ENCODE results near the gene CUX1. TPM values are rescaled to one million over a fixed set of nuclear protein-coding genes. Genes with fewer than 3 reads are reported as not detected.
"Not testable (repeated sequence)": the region's sequence is repeated elsewhere in the genome, so short reads cannot be mapped to it uniquely, and the experiment has no call there.

The CUX1 gene
- total RNA-seq, 4 donors from 2014 or later = 93.8 to 156 (median 112) TPM

DNA sequence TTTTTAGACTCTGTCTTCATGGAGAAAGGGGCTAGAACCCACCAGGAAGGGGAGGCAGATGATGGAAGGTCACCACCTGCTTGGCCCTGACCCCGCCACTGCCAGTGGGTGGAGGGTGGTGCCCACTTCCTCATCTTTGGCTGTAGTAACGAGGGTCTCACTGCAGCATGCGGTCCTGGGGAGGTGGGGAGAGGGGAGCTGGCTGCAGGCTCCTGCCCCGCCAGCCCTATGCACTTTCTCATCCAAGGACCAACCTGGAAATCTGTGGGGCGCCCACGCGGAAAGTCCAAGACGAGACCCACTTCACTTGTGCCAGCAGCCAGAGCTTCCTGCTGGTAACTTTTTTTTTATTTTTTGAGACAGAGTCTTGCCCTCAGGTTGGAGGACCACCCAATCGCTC is 101.0 kb downstream of the CUX1 start:
- Histone ChIP-seq H3K4me3 (replicated peaks in 1 of 3) (no peak overlapping the region), H3K27me3 (no peaks in the 10 kb centered on the region), H3K36me3 (peaks cover 0 to 4% of the 10 kb centered on the region in 2 donors), H3K4me1 (peaks cover 7 to 13% of the 10 kb centered on the region in 2 donors), H3K27ac (no peak overlapping the region), H3K9me3 (no peaks in the 10 kb centered on the region)
- 77 to 89% methylated on average over 8 to 9 of the region's 9 CpGs for whole genome bisulfite sequencing, 2 donors
- TF ChIP-seq, protein P1, sequence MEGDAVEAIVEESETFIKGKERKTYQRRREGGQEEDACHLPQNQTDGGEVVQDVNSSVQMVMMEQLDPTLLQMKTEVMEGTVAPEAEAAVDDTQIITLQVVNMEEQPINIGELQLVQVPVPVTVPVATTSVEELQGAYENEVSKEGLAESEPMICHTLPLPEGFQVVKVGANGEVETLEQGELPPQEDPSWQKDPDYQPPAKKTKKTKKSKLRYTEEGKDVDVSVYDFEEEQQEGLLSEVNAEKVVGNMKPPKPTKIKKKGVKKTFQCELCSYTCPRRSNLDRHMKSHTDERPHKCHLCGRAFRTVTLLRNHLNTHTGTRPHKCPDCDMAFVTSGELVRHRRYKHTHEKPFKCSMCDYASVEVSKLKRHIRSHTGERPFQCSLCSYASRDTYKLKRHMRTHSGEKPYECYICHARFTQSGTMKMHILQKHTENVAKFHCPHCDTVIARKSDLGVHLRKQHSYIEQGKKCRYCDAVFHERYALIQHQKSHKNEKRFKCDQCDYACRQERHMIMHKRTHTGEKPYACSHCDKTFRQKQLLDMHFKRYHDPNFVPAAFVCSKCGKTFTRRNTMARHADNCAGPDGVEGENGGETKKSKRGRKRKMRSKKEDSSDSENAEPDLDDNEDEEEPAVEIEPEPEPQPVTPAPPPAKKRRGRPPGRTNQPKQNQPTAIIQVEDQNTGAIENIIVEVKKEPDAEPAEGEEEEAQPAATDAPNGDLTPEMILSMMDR (IDR thresholded peaks at IDR 0.05) = no peak
- TF ChIP-seq POLR2A (IDR thresholded peaks at IDR 0.05) = no peak
- DNase-seq = peak in 1 of 2 donors; percentile 38
- intact Hi-C loops (cut with DNase I) = no loop called here

DNA sequence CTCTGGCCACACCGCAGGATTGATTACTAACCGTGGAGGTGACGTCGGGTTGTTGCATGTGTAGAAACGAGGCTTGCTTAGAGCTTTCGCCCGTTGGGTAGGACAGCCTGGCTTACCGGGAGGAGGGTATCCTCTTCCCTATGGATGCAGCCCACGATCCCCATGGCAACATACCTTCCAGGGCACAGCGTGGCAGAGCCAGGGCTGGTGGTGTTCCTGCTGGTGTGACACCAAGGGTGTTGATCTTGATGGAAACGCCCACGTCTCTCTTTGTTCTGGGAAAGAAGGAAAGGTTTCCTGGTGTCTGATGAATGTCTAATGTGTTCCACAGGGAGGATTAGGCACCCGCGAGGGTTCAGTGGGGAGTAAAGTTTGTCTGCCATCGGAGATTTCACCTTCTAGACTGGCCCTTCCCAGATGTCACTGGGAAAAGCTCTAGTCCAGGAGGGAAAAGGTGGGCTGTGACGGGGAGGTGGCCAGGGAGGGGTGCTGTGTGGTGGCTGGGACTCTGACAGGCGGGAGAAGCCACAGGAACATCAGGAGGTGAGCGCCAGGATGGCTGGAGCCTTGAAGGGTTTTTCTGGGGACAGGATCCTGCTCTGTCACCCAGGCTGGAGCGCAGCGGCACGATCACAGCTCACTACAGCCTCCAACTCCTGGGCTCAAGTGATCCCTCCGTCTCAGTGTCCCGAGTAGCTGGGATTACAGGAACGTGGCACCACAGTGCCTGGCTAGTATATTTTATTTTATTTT is 102.1 kb downstream of the CUX1 start:
- peaks cover 0 to 4% of the 10 kb centered on the region in 2 donors for H3K36me3 ChIP-seq
- DNase-seq = no peak
- TF ChIP-seq, protein P1 (IDR thresholded peaks at IDR 0.05) = no peak
- TF ChIP-seq POLR2A (IDR thresholded peaks at IDR 0.05) = no peak
- no peak overlapping the region for H3K4me3 ChIP-seq (replicated peaks in 1 of 3)
- H3K4me1 ChIP-seq = peaks cover 0 to 3% of the 10 kb centered on the region in 2 donors
- no peak overlapping the region for H3K27ac ChIP-seq
- no peaks in the 10 kb centered on the region for H3K27me3 ChIP-seq
- WGBS, 2 donors = 94 to 96% methylated on average over 24 of the region's 24 CpGs
- intact Hi-C loops (cut with DNase I) = no loop called here
- H3K9me3 ChIP-seq = no peaks in the 10 kb centered on the region

DNA sequence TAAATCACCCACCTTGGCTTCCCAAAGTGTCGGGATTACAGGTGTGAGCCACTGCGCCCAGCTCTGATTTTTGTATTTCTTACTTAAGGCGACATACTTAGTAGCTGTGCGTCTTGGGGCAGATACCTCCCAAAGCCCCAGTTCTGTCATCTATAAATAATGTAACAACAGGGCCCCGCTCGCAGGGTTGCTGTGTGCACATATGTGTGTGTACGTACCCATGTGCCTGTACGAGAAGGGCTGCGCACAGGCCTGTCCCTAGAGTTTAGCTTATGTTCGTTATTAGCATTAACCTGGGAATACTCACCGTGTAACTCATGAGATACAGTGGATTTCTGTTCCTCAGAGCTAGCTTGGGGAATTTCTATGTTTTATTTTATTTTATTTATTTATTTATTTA is 103.6 kb downstream of the CUX1 start:
- WGBS, 2 donors = 98 to 99% methylated on average over 11 of the region's 11 CpGs
- no peaks in the 10 kb centered on the region for H3K27me3 ChIP-seq
- intact Hi-C loops (cut with DNase I) = no loop called here
- DNase-seq = no peak
- TF ChIP-seq POLR2A (IDR thresholded peaks at IDR 0.05) = no peak
- TF ChIP-seq, protein P1 (IDR thresholded peaks at IDR 0.05) = no peak
- peaks cover 0 to 4% of the 10 kb centered on the region in 2 donors for H3K36me3 ChIP-seq
- H3K4me3 ChIP-seq (replicated peaks in 1 of 3) = no peak overlapping the region
- no peaks in the 10 kb centered on the region for H3K9me3 ChIP-seq
- H3K4me1 ChIP-seq = no peaks in the 10 kb centered on the region
- no peak overlapping the region for H3K27ac ChIP-seq

DNA sequence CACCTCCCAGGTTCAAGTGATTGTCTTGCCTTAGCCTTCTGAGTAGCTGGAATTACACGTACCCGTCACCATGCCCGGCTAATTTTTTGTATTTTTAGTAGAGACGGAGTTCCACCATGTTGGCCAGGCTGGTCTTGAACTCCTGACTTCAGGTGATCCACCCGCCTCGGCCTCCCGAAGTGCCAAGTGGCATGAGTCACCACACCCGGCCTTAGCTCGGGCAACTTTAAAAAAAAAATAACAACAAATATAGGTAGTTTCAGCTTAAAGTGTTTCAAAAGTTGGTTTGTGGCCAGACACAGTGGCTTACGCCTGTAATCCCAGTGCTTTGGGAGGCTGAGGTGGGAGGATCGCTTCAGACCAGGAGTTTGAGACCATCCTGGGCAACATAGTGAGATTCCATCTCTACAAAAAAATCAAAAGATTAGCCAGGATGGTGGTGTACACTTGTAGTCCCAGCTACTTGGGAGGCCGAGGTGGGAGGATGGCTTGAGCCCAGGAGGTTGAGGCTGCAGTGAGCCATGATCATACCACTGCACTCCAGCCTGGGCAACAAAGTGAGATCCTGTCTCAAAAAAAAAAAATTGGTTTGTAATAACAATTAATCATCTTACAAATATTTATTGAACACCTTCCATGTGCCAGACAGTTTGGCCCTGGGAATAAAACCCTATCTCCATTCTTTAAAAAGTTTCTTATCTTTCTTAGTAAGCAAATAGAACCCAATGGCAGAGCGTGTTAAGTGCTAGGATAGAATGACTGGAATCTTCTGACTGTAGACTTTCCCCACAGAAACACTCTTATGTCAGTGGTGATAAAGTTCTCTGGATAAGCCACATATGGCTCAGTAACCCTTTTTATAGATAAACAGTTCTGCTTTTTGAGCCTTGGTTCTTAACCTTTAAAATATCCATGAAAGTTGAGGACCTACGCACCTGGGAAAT is 104.4 kb downstream of the CUX1 start:
- H3K27me3 ChIP-seq; H3K4me1 ChIP-seq; H3K27ac ChIP-seq; intact Hi-C loops (cut with DNase I); H3K36me3 ChIP-seq; H3K9me3 ChIP-seq; H3K4me3 ChIP-seq (replicated peaks in 1 of 3); DNase-seq: not testable (repeated sequence)
- 97% methylated on average over 14 of the region's 14 CpGs for WGBS, 2 donors

DNA sequence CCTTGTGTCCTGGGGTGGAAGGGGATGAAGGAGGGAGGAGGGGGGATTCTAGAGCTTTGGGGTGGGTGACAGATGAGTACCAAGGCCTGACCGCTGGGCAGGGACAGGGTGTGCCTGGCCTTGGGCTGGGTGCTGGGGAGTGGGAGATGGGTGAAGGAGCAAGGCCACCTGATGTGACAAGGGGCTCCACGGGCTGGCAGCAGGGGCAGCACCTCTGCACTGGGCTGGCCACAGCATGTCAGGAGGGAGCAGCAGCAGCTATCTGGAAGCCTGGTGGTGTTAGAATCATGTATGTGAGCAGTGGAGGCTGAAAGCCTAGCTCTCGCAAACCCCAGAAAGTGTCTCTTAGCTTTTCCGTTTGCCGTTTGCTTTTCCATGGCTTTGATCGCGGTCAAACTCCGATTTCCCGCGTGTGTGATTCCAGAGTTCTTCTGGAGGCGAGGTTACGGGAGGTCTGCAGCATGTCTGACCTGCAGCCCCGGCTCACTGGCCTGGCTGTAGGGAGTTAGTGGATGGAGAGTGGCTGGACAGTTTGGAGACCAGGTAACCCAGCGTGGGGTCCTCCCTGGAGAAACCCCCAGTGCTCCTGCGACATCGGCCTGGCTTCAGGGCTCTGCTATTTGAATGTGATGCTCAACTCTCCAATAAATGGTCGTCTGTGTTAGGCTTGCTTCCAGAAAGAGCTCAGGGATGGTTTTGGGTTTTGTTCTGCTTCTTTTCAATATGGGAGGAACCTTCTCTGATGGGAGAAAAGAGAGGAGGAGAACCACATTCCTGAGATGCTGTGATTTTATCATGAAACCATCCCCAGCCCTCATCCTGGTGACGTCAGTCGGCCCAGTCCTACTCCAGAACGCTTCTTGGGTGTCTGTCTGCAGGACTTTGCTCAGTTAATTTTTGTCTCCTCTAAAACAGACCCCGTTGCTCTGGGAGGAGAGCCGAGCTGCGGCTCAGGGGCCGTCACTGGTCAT is 105.5 kb downstream of the CUX1 start:
- Histone ChIP-seq H3K4me3 (replicated peaks in 1 of 3) (no peak overlapping the region), H3K27me3 (no peaks in the 10 kb centered on the region), H3K4me1 (no peaks in the 10 kb centered on the region), H3K9me3 (no peaks in the 10 kb centered on the region), H3K36me3 (no peaks in the 10 kb centered on the region), H3K27ac (no peak overlapping the region)
- DNase-seq = no peak
- TF ChIP-seq POLR2A (IDR thresholded peaks at IDR 0.05) = no peak
- TF ChIP-seq, protein P1 (IDR thresholded peaks at IDR 0.05) = no peak
- intact Hi-C loops (cut with DNase I) = no loop called here
- WGBS, 2 donors = 89 to 92% methylated on average over 23 to 24 of the region's 24 CpGs
